Measurements from ENCODE around the gene GOLGA6D. TPM values are rescaled to one million over a fixed set of nuclear protein-coding genes. Genes with fewer than 3 reads are reported as not detected.
"Not testable (repeated sequence)": the region's sequence is repeated elsewhere in the genome, so short reads cannot be mapped to it uniquely, and the experiment has no call there.

The GOLGA6D gene
- total RNA-seq, 4 donors from 2014 or later = not detected

- H3K36me3 ChIP-seq = no peaks in the 10 kb centered on the region
- no peak for DNase-seq (ENCODE audit: extremely low spot score)
- peaks cover 0 to 35% (median under 1%) of the 10 kb centered on the region in 4 donors for H3K27me3 ChIP-seq
- no peaks in the 10 kb centered on the region for H3K4me1 ChIP-seq
- no peak overlapping the region for H3K27ac ChIP-seq (replicated peaks in 1 of 4)
- no peak for TF ChIP-seq POLR2AphosphoS5 (IDR thresholded peaks at IDR 0.05)
- no peak for TF ChIP-seq EP300 (IDR thresholded peaks at IDR 0.05)
- no peak for TF ChIP-seq POLR2A (IDR thresholded peaks at IDR 0.05; ENCODE audit: low read depth)
- no peak for TF ChIP-seq CTCF (IDR thresholded peaks at IDR 0.05)
- no peaks in the 10 kb centered on the region for H3K9me3 ChIP-seq
- intact Hi-C loops (cut with DNase I) = loop anchor here (10.0 kb wide), 2 partner anchors 75 to 285 kb away; partner anchors contain the start of gene PPCDC
- H3K4me3 ChIP-seq = no peak overlapping the region
These were observed 27.1 kb downstream of the GOLGA6D start for GRCh38 chr15:75309711-75310110.

DNA sequence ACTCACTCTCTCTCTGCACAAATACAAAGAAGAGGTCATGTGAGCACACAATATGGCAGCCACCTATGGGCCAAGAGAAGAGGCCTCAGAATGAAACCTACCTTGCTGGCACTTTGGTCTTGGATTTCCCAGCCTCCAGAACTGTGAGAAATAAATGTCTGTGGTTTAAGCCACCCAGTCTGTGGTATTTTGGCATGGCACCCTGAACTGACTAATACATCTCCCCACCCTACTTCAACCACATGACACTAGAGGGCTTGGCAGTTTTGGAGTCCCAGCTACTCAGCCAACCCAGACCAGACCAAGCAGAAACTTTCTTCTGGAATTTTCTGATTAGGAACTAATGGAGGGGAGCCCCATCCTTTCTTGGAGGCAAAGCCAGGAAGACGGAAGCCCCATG, 29.9 kb downstream of the GOLGA6D start:
- H3K36me3 ChIP-seq; H3K9me3 ChIP-seq; DNase-seq (ENCODE audit: extremely low spot score); intact Hi-C loops (cut with DNase I); H3K27ac ChIP-seq (replicated peaks in 1 of 4); H3K4me3 ChIP-seq; H3K4me1 ChIP-seq: not testable (repeated sequence)
- WGBS = 100% methylated on average over 1 of the region's 1 CpG
- peaks cover 0 to 14% (median 0%) of the 10 kb centered on the region in 4 donors for H3K27me3 ChIP-seq

- no peak overlapping the region for H3K4me3 ChIP-seq
- 88% methylated on average over 13 of the region's 13 CpGs for WGBS
- H3K9me3 ChIP-seq = no peaks in the 10 kb centered on the region
- no peaks in the 10 kb centered on the region for H3K4me1 ChIP-seq
- H3K36me3 ChIP-seq = no peaks in the 10 kb centered on the region
- TF ChIP-seq EP300 (IDR thresholded peaks at IDR 0.05) (no peak), POLR2A (IDR thresholded peaks at IDR 0.05; ENCODE audit: low read depth) (no peak), CTCF (IDR thresholded peaks at IDR 0.05) (no peak), POLR2AphosphoS5 (IDR thresholded peaks at IDR 0.05) (no peak)
- no peak for DNase-seq (ENCODE audit: extremely low spot score)
- no peak overlapping the region for H3K27ac ChIP-seq (replicated peaks in 1 of 4)
- intact Hi-C loops (cut with DNase I) = no loop called here
- H3K27me3 ChIP-seq = peaks cover 0 to 8% (median 0%) of the 10 kb centered on the region in 4 donors
These were observed 30.6 kb downstream of the GOLGA6D start for GRCh38 chr15:75313116-75313845.

DNA sequence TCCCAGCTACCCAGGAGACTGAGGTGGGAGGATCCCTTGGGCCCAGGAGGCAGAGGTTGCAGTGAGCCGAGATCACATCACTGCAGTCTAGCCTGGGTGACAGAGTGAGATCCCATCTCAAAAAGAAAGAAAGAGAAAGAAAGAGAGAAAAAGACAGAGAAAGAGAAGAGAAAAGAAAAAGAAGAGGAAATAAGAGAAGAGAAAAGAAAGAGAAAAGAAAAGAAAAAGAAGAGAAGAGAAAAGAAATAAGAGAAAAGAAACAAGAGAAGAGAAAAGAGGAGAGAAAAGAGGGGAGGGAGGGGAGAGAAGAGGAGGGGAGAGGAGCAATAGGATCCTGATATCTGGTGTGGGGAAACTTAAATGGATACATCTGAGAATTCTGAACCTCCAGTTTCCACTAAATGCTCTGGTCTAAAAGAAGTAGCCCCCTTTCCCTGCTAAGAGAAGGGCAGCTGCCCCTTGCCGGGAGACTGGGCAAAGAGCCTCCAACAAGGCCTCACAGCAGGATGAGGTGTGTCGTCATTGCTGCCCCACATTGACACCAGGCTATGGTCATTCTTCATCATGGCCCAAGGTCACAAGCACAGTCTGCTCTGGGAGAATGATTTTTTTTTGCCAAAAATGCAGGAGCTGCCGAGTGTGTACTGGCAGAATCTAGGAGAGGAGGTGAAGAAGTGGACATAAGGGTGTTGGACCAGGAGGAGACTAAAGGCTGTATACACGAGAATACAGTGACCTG, 32.1 kb downstream of the GOLGA6D start:
- no peak overlapping the region for H3K4me3 ChIP-seq
- TF ChIP-seq EP300 (IDR thresholded peaks at IDR 0.05) (no peak), POLR2A (IDR thresholded peaks at IDR 0.05; ENCODE audit: low read depth) (no peak)
- H3K9me3 ChIP-seq = no peaks in the 10 kb centered on the region
- H3K27me3 ChIP-seq = no peaks in the 10 kb centered on the region
- DNase-seq (ENCODE audit: extremely low spot score) = no peak
- no peaks in the 10 kb centered on the region for H3K4me1 ChIP-seq
- H3K27ac ChIP-seq (replicated peaks in 1 of 4) = no peak overlapping the region
- intact Hi-C loops (cut with DNase I) = no loop called here
- 69% methylated on average over 5 of the region's 5 CpGs for WGBS
- no peaks in the 10 kb centered on the region for H3K36me3 ChIP-seq

GRCh38 chr15:75319231-75319897, 36.7 kb downstream of the GOLGA6D start:
- H3K9me3 ChIP-seq; H3K27ac ChIP-seq (replicated peaks in 1 of 4); H3K4me1 ChIP-seq; H3K4me3 ChIP-seq; intact Hi-C loops (cut with DNase I); H3K36me3 ChIP-seq; DNase-seq (ENCODE audit: extremely low spot score); H3K27me3 ChIP-seq: not testable (repeated sequence)
- WGBS = 91% methylated on average over 5 of the region's 5 CpGs

- WGBS = 85% methylated on average over 6 of the region's 6 CpGs
- Histone ChIP-seq H3K27me3 (no peaks in the 10 kb centered on the region), H3K9me3 (no peaks in the 10 kb centered on the region), H3K27ac (replicated peaks in 1 of 4) (no peak overlapping the region), H3K36me3 (no peaks in the 10 kb centered on the region), H3K4me1 (no peaks in the 10 kb centered on the region), H3K4me3 (no peak overlapping the region)
- DNase-seq (ENCODE audit: extremely low spot score) = no peak
- intact Hi-C loops (cut with DNase I) = no loop called here
- TF ChIP-seq EP300 (IDR thresholded peaks at IDR 0.05) (no peak), CTCF (IDR thresholded peaks at IDR 0.05) (no peak), POLR2AphosphoS5 (IDR thresholded peaks at IDR 0.05) (no peak), POLR2A (IDR thresholded peaks at IDR 0.05; ENCODE audit: low read depth) (no peak)
These were observed 39.1 kb downstream of the GOLGA6D start for GRCh38 chr15:75321711-75322110.

All from esophagus muscularis mucosa (tissue), 4 donors.